A549 (cell line): ENCODE results near the gene ZNF23.

Experiments
- JUNB ChIP-seq: fragments of >200 bp; sonication (Bioruptor Twin); formaldehyde crosslinking; IDR thresholded peaks from 2 replicates; pipeline ENCODE4 v1.6.1; 2016
- RAD21 ChIP-seq, 2 experiments: fragments of >200 bp in 1 of 2; sonication (Bioruptor Twin) in 1 of 2; formaldehyde crosslinking in 1 of 2; IDR thresholded peaks in 1 of 2; conservative IDR thresholded peaks in 1 of 2; 2 replicates in 1 of 2; 3 replicates in 1 of 2; pipeline ENCODE4 v1.6.1; 2012 to 2018; ENCODE audit warnings: inconsistent platforms in 1 of 2
- TF ChIP-seq, protein P1 (sequence below): fragments of 150-350 bp; IDR thresholded peaks from 2 replicates; pipeline ENCODE4 v1.6.1; 2014; ENCODE audit warnings: low read depth, mild to moderate bottlenecking, low read length
- TF ChIP-seq, protein P2 (sequence below): fragments of >200 bp; sonication (Bioruptor Twin); formaldehyde crosslinking; IDR thresholded peaks from 3 replicates; pipeline ENCODE4 v1.5.1; 2016

DNA sequence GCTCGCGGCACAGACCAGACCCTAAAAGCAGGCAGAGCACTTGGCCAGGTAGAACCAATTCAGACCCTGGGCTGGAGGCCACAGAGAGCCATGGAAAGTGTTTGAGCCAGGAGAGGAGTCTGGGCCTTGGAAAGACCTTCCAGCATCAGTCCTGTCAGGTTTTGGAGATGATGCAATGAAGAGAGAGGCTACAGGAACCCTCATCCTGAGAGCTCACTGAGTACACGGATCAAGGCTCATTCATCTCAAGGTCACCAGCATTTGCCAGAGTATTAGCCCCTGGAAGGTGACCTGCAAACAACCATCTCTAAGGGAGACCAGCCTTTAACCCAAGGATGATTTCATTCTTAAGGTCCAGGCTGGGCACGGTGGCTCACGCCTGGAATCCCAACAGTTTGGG, 48.0 kb downstream of the ZNF23 start:
- TF ChIP-seq, protein P1, sequence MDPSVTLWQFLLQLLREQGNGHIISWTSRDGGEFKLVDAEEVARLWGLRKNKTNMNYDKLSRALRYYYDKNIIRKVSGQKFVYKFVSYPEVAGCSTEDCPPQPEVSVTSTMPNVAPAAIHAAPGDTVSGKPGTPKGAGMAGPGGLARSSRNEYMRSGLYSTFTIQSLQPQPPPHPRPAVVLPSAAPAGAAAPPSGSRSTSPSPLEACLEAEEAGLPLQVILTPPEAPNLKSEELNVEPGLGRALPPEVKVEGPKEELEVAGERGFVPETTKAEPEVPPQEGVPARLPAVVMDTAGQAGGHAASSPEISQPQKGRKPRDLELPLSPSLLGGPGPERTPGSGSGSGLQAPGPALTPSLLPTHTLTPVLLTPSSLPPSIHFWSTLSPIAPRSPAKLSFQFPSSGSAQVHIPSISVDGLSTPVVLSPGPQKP: no peak
- TF ChIP-seq, protein P2, sequence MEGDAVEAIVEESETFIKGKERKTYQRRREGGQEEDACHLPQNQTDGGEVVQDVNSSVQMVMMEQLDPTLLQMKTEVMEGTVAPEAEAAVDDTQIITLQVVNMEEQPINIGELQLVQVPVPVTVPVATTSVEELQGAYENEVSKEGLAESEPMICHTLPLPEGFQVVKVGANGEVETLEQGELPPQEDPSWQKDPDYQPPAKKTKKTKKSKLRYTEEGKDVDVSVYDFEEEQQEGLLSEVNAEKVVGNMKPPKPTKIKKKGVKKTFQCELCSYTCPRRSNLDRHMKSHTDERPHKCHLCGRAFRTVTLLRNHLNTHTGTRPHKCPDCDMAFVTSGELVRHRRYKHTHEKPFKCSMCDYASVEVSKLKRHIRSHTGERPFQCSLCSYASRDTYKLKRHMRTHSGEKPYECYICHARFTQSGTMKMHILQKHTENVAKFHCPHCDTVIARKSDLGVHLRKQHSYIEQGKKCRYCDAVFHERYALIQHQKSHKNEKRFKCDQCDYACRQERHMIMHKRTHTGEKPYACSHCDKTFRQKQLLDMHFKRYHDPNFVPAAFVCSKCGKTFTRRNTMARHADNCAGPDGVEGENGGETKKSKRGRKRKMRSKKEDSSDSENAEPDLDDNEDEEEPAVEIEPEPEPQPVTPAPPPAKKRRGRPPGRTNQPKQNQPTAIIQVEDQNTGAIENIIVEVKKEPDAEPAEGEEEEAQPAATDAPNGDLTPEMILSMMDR: no peak
- TF ChIP-seq JUNB (no peak), RAD21 (conservative IDR thresholded peaks at IDR 0.05 in 1 of 2, IDR thresholded peaks at IDR 0.05 in 1 of 2) (no peak)
